H1 (cell line): ENCODE data around the gene DELE1. TPM values are rescaled to one million over a fixed set of nuclear protein-coding genes. Genes with fewer than 3 reads are reported as not detected.

Source experiments
- CTCF ChIA-PET: fragments of 300-600 bp; sonication (Branson Sonifier 250); formaldehyde crosslinking; loops from one replicate; lab custom pipeline; 2021; ENCODE audit not compliant: partially characterized antibody; lab: Charles Lee
- POLR2A ChIA-PET: fragments of 300-600 bp; sonication (Branson Sonifier 250); formaldehyde crosslinking; loops from one replicate; lab custom pipeline; 2021; ENCODE audit warnings: inconsistent platforms; ENCODE audit not compliant: partially characterized antibody; lab: Charles Lee
- DNase-seq, 2 experiments: peaks; one replicate each; pipeline versions ENCODE4 v3.0.0 to v3.0.0-alpha.2; 2010 to 2022; ENCODE audit warnings: low spot score in 2 of 2, low read depth in 1 of 2, mixed read lengths in 1 of 2
- FAIRE-seq: peaks from 2 replicates; lab custom pipeline; 2011; peaks lifted over from hg19 to GRCh38; lab: Jason Lieb, UNC
- H2AFZ ChIP-seq: 2 replicates; pipeline ENCODE4 v1.8.1; 2012; ENCODE audit warnings: low read length, inconsistent platforms
- H2AK5ac ChIP-seq: 2 replicates; pipeline ENCODE4 v1.6.1; 2013; ENCODE audit warnings: low read depth, low read length
- H2BK120ac ChIP-seq: replicated peaks from 2 replicates; pipeline ENCODE3; 2013; ENCODE audit warnings: low read depth, low read length, inconsistent platforms
- H2BK12ac ChIP-seq: 2 replicates; pipeline ENCODE4 v1.6.1; 2013; ENCODE audit warnings: low read depth, low read length
- H2BK15ac ChIP-seq: 2 replicates; pipeline ENCODE4 v1.6.1; 2013; ENCODE audit warnings: low read length
- H2BK20ac ChIP-seq: 2 replicates; pipeline ENCODE4 v1.6.1; 2013; ENCODE audit warnings: low read length
- H2BK5ac ChIP-seq: 2 replicates; pipeline ENCODE4 v1.6.1; 2013; ENCODE audit warnings: low read depth, low read length
- H3K14ac ChIP-seq: 2 replicates; pipeline ENCODE4 v1.6.1; 2013; ENCODE audit warnings: inconsistent platforms; ENCODE audit not compliant: insufficient read length
- H3K18ac ChIP-seq: 2 replicates; pipeline ENCODE4 v1.6.1; 2013; ENCODE audit warnings: low read length; ENCODE audit errors: extremely low read depth
- H3K23ac ChIP-seq: 2 replicates; pipeline ENCODE4 v1.6.1; 2013; ENCODE audit warnings: inconsistent platforms; ENCODE audit not compliant: insufficient read length
- H3K23me2 ChIP-seq: 2 replicates; pipeline ENCODE4 v1.6.1; 2013; ENCODE audit warnings: low read depth, low read length
- H3K27ac ChIP-seq: 2 replicates; pipeline ENCODE4 v1.6.1; 2011; ENCODE audit warnings: low read depth, low read length, inconsistent platforms
- H3K27me3 ChIP-seq, 4 experiments: replicated peaks in 1 of 4; 1 replicate in 1 of 4; 2 replicates in 3 of 4; pipeline versions ENCODE4 v1.6.1 to v1.8.1; 2011 to 2013; ENCODE audit warnings: low read length in 3 of 4, mild to moderate bottlenecking in 3 of 4, inconsistent platforms in 2 of 4, mixed read lengths in 2 of 4, moderate library complexity in 1 of 4; ENCODE audit not compliant: control insufficient read depth in 3 of 4, insufficient read depth in 3 of 4; ENCODE audit errors: extremely low read depth in 1 of 4
- H3K36me3 ChIP-seq, 4 experiments: 2 replicates each; pipeline versions ENCODE4 v1.6.1 to v1.8.1; 2011 to 2013; ENCODE audit warnings: mild to moderate bottlenecking in 4 of 4, low read length in 3 of 4, moderate library complexity in 2 of 4, control low read depth in 1 of 4, inconsistent platforms in 1 of 4; ENCODE audit not compliant: insufficient read depth in 4 of 4, control insufficient read depth in 2 of 4
- H3K4ac ChIP-seq: replicated peaks from 2 replicates; pipeline ENCODE3; 2013; ENCODE audit warnings: low read length, low read depth, mixed read lengths, inconsistent platforms; ENCODE audit not compliant: insufficient read length
- H3K4me1 ChIP-seq, 4 experiments: replicated peaks in 1 of 4; 1 replicate in 1 of 4; 2 replicates in 3 of 4; pipeline versions ENCODE4 v1.6.1 to v1.8.1; 2011 to 2013; ENCODE audit warnings: low read length in 3 of 4, inconsistent platforms in 2 of 4, mixed read lengths in 1 of 4; ENCODE audit not compliant: insufficient read depth in 4 of 4, control insufficient read depth in 3 of 4
- H3K4me2 ChIP-seq, 2 experiments: 2 replicates each; pipeline versions ENCODE4 v1.6.1 to v1.8.1; 2011 to 2013; ENCODE audit warnings: low read depth in 2 of 2, low read length in 2 of 2, control low read depth in 1 of 2, inconsistent platforms in 1 of 2, mild to moderate bottlenecking in 1 of 2; ENCODE audit not compliant: insufficient read depth in 1 of 2
- H3K4me3 ChIP-seq, 4 experiments: fragments of 200-600, 300-600 bp in 1 of 4; sonication (generic), shearing (Covaris generic), sonication (Bioruptor Twin) in 1 of 4; 2 replicates each; pipeline versions ENCODE4 v1.5.1 to v1.8.1; 2011 to 2016; ENCODE audit warnings: low read length in 4 of 4, low read depth in 3 of 4, control low read depth in 2 of 4, inconsistent platforms in 2 of 4, mild to moderate bottlenecking in 2 of 4, mixed read lengths in 1 of 4, moderate library complexity in 1 of 4; ENCODE audit not compliant: insufficient read depth in 2 of 4; ENCODE audit errors: extremely low read depth in 1 of 4
- H3K56ac ChIP-seq: replicated peaks from 2 replicates; pipeline ENCODE3; 2013; ENCODE audit warnings: low read depth, mild to moderate bottlenecking, mixed read lengths, low read length, inconsistent platforms; ENCODE audit not compliant: insufficient read length
- H3K79me1 ChIP-seq: 2 replicates; pipeline ENCODE4 v1.6.1; 2013; ENCODE audit warnings: low read depth, low read length, control low read depth
- H3K79me2 ChIP-seq, 2 experiments: 2 replicates each; pipeline versions ENCODE4 v1.6.1 to v1.8.1; 2012 to 2013; ENCODE audit warnings: low read length in 2 of 2, mild to moderate bottlenecking in 2 of 2, inconsistent platforms in 1 of 2; ENCODE audit not compliant: insufficient read depth in 2 of 2, control insufficient read depth in 1 of 2
- H3K9ac ChIP-seq, 4 experiments: replicated peaks in 1 of 4; 1 replicate in 1 of 4; 2 replicates in 3 of 4; pipeline versions ENCODE4 v1.6.1 to v1.8.1; 2011 to 2013; ENCODE audit warnings: low read depth in 3 of 4, low read length in 3 of 4, control low read depth in 2 of 4, mild to moderate bottlenecking in 2 of 4, moderate library complexity in 2 of 4, inconsistent platforms in 1 of 4; ENCODE audit errors: extremely low read depth in 1 of 4
- H3K9me3 ChIP-seq, 2 experiments: 2 replicates each; pipeline versions ENCODE4 v1.6.1 to v1.8.1; 2012 to 2013; ENCODE audit warnings: mild to moderate bottlenecking in 2 of 2, moderate library complexity in 2 of 2, control low read depth in 1 of 2, inconsistent platforms in 1 of 2, low read depth in 1 of 2, low read length in 1 of 2, mixed read lengths in 1 of 2; ENCODE audit not compliant: insufficient read depth in 2 of 2
- H4K20me1 ChIP-seq, 2 experiments: replicated peaks in 1 of 2; 2 replicates each; pipeline versions ENCODE3 to v1.8.1; 2011 to 2013; ENCODE audit warnings: inconsistent platforms in 2 of 2, low read length in 2 of 2, mild to moderate bottlenecking in 1 of 2; ENCODE audit not compliant: insufficient read depth in 2 of 2, control insufficient read depth in 1 of 2
- H4K5ac ChIP-seq: 2 replicates; pipeline ENCODE4 v1.6.1; 2013; ENCODE audit warnings: low read length, low read depth, mixed read lengths, inconsistent platforms; ENCODE audit not compliant: insufficient read length
- H4K8ac ChIP-seq: 2 replicates; pipeline ENCODE4 v1.8.0; 2013; ENCODE audit warnings: mild to moderate bottlenecking, moderate library complexity, low read length, inconsistent platforms; ENCODE audit not compliant: insufficient read depth; ENCODE audit errors: extremely low read depth
- H4K91ac ChIP-seq: replicated peaks from 2 replicates; pipeline ENCODE3; 2013; ENCODE audit warnings: low read length, mixed read lengths, inconsistent platforms; ENCODE audit not compliant: insufficient read length
- KDM4A ChIP-seq: IDR thresholded peaks from one replicate; pipeline ENCODE4 v1.7.1; 2012; ENCODE audit warnings: low read depth, mild to moderate bottlenecking, moderate library complexity, low read length, inconsistent platforms; ENCODE audit not compliant: severe bottlenecking
- PHF8 ChIP-seq: fragments of 200-600 bp; sonication (generic); conservative IDR thresholded peaks from 2 replicates; pipeline ENCODE4 v1.7.1; 2012; ENCODE audit warnings: low read depth, mild to moderate bottlenecking, inconsistent platforms, low read length, moderate library complexity
- POLR2A ChIP-seq, 2 experiments: IDR thresholded peaks; 1 replicate in 1 of 2; 2 replicates in 1 of 2; pipeline ENCODE4 v1.6.1; 2011; ENCODE audit warnings: low read depth in 2 of 2, low read length in 2 of 2, mild to moderate bottlenecking in 2 of 2; ENCODE audit errors: control extremely low read depth in 1 of 2
- SIX5 ChIP-seq: IDR thresholded peaks from 2 replicates; pipeline ENCODE4 v1.6.1; 2011; ENCODE audit warnings: mild to moderate bottlenecking, low read depth, low read length
- TBP ChIP-seq: IDR thresholded peaks from 2 replicates; pipeline ENCODE4 v1.6.1; 2011; ENCODE audit warnings: low read depth, low read length, improper control_type of control experiment
- WGBS, 2 experiments: shearing (Covaris generic) in 1 of 2; methylation state at CpG; one replicate each; pipeline versions ENCODE4 v1.1.6 to v1.1.7; 2013 to 2015; ENCODE audit warnings: low lambda C conversion rate in 2 of 2, mixed read lengths in 2 of 2, inconsistent platforms in 1 of 2, low coverage in 1 of 2, missing lambda C conversion rate in 1 of 2; ENCODE audit not compliant: insufficient replicate concordance in 2 of 2, insufficient coverage in 1 of 2, insufficient read length in 1 of 2; ENCODE audit errors: extremely low coverage in 1 of 2, missing lambda C conversion rate in 1 of 2; 5-methylcytosine and 5-hydroxymethylcytosine counted together
- polyA plus RNA-seq, 7 experiments: library from polyadenylated mRNA; depleted of rRNA in 3 of 7; stranded (reverse) in 5 of 7; unstranded in 2 of 7; fragments of >200 nt in 5 of 7; fragments of 200-250 nt in 2 of 7; gene quantifications; 1 replicate in 5 of 7; 2 replicates in 1 of 7; 4 replicates in 1 of 7; pipeline versions ENCODE4 v1.2.1 to v1.2.3, GENCODE V29; 2011 to 2013; ENCODE audit warnings: missing spikeins in 2 of 7, mixed read lengths in 2 of 7
- total RNA-seq: library from RNA; stranded (reverse); fragmentation: NEBNext Ultra II Directional; extraction: Animal tissue kit (Norgen Biotek cat#: 25700); gene quantifications from 2 replicates; pipeline ENCODE4 v1.2.1, GENCODE V29; 2021

The DELE1 gene
- total and polyA plus RNA-seq, 2 of the 8 experiments (the other 6 are each of a cell fraction or from before 2014, with no cell fraction given), result 61.4 to 114 TPM

DNA sequence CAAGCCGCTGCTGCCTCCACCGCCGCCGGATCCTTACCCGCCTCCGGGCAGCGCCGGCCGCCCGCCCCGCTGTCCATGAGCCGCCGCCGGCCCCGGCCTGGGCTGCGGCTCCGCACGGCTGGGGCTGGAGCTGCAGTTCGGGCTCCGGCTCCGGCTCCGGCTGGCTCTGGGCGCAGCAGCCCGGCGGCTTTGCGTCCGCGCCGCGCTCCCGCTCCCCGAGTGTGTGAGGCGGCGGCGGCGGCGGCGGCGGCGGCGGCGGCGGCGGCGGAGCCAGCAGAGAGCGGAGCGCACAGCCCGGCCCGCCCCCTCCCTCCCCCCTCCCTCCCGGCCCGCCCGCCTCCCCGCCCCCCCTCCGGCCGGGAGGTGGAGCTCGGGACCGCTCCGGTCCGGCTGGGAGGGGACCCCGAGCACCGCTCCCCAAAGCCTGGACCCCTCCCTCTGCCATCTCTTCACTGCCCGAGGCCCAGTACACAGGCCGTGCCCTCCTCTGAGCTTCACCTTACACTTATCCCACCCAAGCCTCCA is 45.4 kb upstream of the DELE1 start, which contains the start of gene PCDH1:
TSS of gene PCDH1 (minus strand) at position 225 of the 525 bp plus-strand sequence. CDS start at position 77, 148 bp downstream.
- H4K91ac ChIP-seq, result peak within 1 kb of the TSS; percentile 97
- H2BK120ac ChIP-seq, result peak within 1 kb of the TSS; percentile 82
- peak within 1 kb of the TSS; percentile 96 for H2BK15ac ChIP-seq
- peak within 1 kb of the TSS; percentile 100 for H2BK12ac ChIP-seq
- peak within 1 kb of the TSS; percentile 87 for H3K14ac ChIP-seq
- H3K27me3 ChIP-seq, result peaks cover 0 to 4% (median 0%) of the 10 kb centered on the region in 4 experiments; a peak in 1 of 7 replicates
- 0% methylated on average over 1 of the region's 63 CpGs; no CpG with 5 or more reads in 1 of the 2 experiments for WGBS, 2 experiments
- H3K23me2 ChIP-seq, result peaks cover 34% of the 10 kb centered on the region
- H3K36me3 ChIP-seq, result no peaks in the 10 kb centered on the region
- H3K18ac ChIP-seq, result peak within 1 kb of the TSS; percentile 100
- H2BK20ac ChIP-seq, result peak within 1 kb of the TSS; percentile 98; the same call in 1 of the 2 replicates
- H3K9me3 ChIP-seq, result no peaks in the 10 kb centered on the region
- 0 out of 3 replicates have a peak, but pooled peaks of 1 of the 2 experiments have one; percentile 11 for TF ChIP-seq POLR2A (IDR thresholded peaks at IDR 0.05; ENCODE audit: control extremely low read depth in 1 of 2, low read depth in 2 of 2, low read length in 2 of 2)
- TF ChIP-seq KDM4A, result peak; percentile 57
- 0 out of 2 replicates have a peak, but pooled peaks have one; percentile 22 for TF ChIP-seq PHF8
- 0 out of 2 replicates have a peak, but pooled peaks have one; percentile 22 for TF ChIP-seq TBP
- no peak for TF ChIP-seq SIX5
- H3K23ac ChIP-seq, result peak within 1 kb of the TSS; percentile 34
- FAIRE-seq (no peak), DNase-seq (no peak)
- CTCF ChIA-PET, result interaction anchor here (0.6 to 10.7 kb wide), 51 partner anchors 7 to 219 kb away, joined by 3 to 273 read pairs (median 11); partner anchors contain the start of genes ARAP3, DELE1, PCDH12 and RNF14
- H3K79me1 ChIP-seq, result peaks cover 10% of the 10 kb centered on the region; the same call in 1 of the 2 replicates
- H2BK5ac ChIP-seq, result peak within 1 kb of the TSS; percentile 97
- peak within 1 kb of the TSS; percentile 2; the same call in 1 of the 2 replicates for H2AFZ ChIP-seq
- peak within 1 kb of the TSS; percentile 76 for H4K5ac ChIP-seq
- H3K9ac ChIP-seq, result peak within 1 kb of the TSS; percentile 89 to 95 (median 92)
- H3K79me2 ChIP-seq, result peaks cover 7 to 45% of the 10 kb centered on the region in 2 experiments
- H3K4me3 ChIP-seq, result peak within 1 kb of the TSS; percentile 74 to 94 (median 82)
- peak within 1 kb of the TSS; percentile 99 for H2AK5ac ChIP-seq
- H4K20me1 ChIP-seq, result peaks cover 3 to 9% of the 10 kb centered on the region in 2 experiments
- H3K56ac ChIP-seq, result peak within 1 kb of the TSS; percentile 91
- H3K4me2 ChIP-seq, result peak within 1 kb of the TSS; percentile 99 to 100
- POLR2A ChIA-PET, result interaction anchor here (0.6 to 13.5 kb wide), 29 partner anchors 10 to 226 kb away, joined by 3 to 210 read pairs (median 6); partner anchors contain the start of genes ARAP3 and RNF14
- H3K4ac ChIP-seq, result peak within 1 kb of the TSS; percentile 99
- peak within 1 kb of the TSS; percentile 99 for H4K8ac ChIP-seq
- peaks cover 24 to 59% (median 46%) of the 10 kb centered on the region in 4 experiments for H3K4me1 ChIP-seq
- H3K27ac ChIP-seq, result peak within 1 kb of the TSS; percentile 90
